Central memory CD8-positive, alpha-beta T cell (primary cell): ENCODE data around the gene PARD3.
"Not testable (repeated sequence)": the region's sequence is repeated elsewhere in the genome, so short reads cannot be mapped to it uniquely, and the experiment has no call there.

Experiments
- ATAC-seq: fragments of 150-1000 bp; cut with Tn5 transposase; replicated peaks from 2 replicates; pipeline ENCODE4 v1.10.0; 2022; ENCODE audit warnings: mild to moderate bottlenecking, moderate FRiP score, moderate number of reproducible peaks; ENCODE audit not compliant: poor library complexity, severe bottlenecking; ENCODE audit errors: extremely low read depth
- DNase-seq, 2 donors: peaks; one replicate each; pipeline ENCODE4 v3.0.0; 2021; ENCODE audit warnings: low spot score in 2 of 2
- H3K27ac Mint-ChIP-seq: one replicate; pipeline ENCODE4 v1.8.0; 2022; ENCODE audit warnings: low read depth, mild to moderate bottlenecking, moderate library complexity, mixed read lengths
- H3K27me3 Mint-ChIP-seq: one replicate; pipeline ENCODE4 v1.8.0; 2022; ENCODE audit warnings: mixed read lengths
- H3K36me3 Mint-ChIP-seq: one replicate; pipeline ENCODE4 v1.8.0; 2022; ENCODE audit warnings: mild to moderate bottlenecking, moderate library complexity, mixed read lengths; ENCODE audit not compliant: insufficient read depth
- H3K4me1 Mint-ChIP-seq: one replicate; pipeline ENCODE4 v1.8.0; 2022; ENCODE audit warnings: mixed read lengths
- H3K4me3 Mint-ChIP-seq: one replicate; pipeline ENCODE4 v1.8.0; 2022; ENCODE audit warnings: mild to moderate bottlenecking, moderate library complexity, mixed read lengths
- H3K9me3 Mint-ChIP-seq: one replicate; pipeline ENCODE4 v1.8.0; 2022; ENCODE audit warnings: mixed read lengths

The PARD3 gene

GRCh38 chr10:34078745-34079470 lies 736.2 kb downstream of the PARD3 start:
- no peak overlapping the region for H3K27ac Mint-ChIP-seq
- H3K27me3 Mint-ChIP-seq: no peaks in the 10 kb centered on the region
- ATAC-seq: no peak

DNA sequence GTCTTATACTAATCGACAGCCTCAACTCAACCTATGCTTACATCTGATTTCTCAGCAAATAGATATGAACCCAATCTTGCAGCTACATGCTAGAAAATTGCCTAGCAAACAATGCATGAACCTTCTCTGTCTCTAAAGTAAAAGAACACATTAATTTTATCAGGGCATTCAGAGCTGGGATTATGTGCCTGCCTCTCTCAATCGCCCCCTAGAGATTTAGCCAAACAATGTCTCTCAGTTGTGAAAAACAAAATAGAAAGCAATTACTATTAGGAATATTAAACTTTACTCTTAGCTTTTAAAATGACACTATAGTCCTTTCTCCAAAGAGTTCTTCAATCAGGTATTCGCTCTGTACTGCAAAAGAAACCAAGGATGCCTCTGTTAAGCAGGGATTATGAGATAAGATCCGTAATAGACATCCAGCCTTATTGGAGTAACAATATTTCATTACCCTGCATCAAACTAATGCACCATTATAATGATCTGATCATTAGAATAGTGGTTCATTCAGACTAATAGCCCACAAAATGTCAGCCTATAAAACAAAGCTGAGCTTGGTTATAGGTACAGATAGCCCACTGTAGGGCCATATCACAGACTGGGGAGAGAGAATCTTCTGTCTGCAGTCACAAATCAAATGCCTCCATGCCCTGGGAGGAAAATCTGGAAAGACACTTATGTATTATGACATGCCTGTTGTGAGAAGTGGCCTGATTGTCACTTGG lies 736.9 kb downstream of the PARD3 start:
- Mint-ChIP-seq H3K4me1 (no peaks in the 10 kb centered on the region), H3K36me3 (peaks cover 2% of the 10 kb centered on the region), H3K9me3 (no peaks in the 10 kb centered on the region), H3K27me3 (no peaks in the 10 kb centered on the region), H3K4me3 (no peak overlapping the region), H3K27ac (no peak overlapping the region)
- DNase-seq: no peak
- no peak for ATAC-seq

More at GRCh38 chr10:34078745-34079470, 736.2 kb downstream of the PARD3 start:
- Mint-ChIP-seq H3K36me3 (peaks cover 2% of the 10 kb centered on the region), H3K9me3 (peaks cover 5% of the 10 kb centered on the region), H3K4me1 (no peaks in the 10 kb centered on the region), H3K4me3 (no peak overlapping the region)
- DNase-seq: no peak

GRCh38 chr10:34076443-34076842 lies 738.7 kb downstream of the PARD3 start:
- H3K4me3 Mint-ChIP-seq: no peak overlapping the region
- ATAC-seq (no peak), DNase-seq (no peak)
- H3K27me3 Mint-ChIP-seq: no peaks in the 10 kb centered on the region
- no peaks in the 10 kb centered on the region for H3K9me3 Mint-ChIP-seq
- peaks cover 2% of the 10 kb centered on the region for H3K36me3 Mint-ChIP-seq
- H3K27ac Mint-ChIP-seq: no peak overlapping the region
- H3K4me1 Mint-ChIP-seq: no peaks in the 10 kb centered on the region

DNA sequence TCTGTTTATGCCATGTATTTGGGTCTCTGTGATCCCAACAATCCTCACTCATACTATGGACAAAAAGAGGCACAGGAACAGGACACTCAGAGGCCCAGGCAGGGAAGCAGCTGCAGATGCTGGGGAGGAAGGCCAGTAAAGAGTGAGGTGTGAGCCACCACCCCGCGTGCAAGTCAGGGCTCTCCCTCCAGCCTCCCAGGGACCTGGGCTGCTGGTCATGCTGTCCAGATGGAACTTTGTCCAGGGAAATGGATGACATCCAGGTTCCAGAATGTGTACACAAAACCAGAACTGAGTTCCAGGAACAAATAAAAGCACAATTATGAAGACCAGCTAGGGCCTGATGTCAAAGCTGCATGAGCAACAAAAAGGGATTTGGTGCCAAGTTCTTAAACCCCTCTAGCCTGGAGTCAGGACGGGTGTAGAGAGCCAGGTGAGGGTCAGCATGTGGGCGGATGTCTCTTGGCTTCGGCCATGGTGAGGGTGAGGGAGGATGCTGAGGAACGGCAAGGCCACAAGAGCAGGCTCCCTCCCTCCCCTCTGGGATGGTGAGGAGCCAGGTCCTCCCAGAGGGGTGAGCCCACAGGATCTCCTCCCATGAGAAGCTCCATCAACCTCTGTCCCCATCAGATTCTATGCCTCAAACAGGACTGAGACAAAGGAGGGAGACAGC lies 739.7 kb downstream of the PARD3 start:
- Mint-ChIP-seq H3K27ac (no peak overlapping the region), H3K9me3 (peaks cover 3% of the 10 kb centered on the region), H3K36me3 (peaks cover 2% of the 10 kb centered on the region), H3K4me1 (no peaks in the 10 kb centered on the region), H3K4me3 (no peak overlapping the region), H3K27me3 (peaks cover 3% of the 10 kb centered on the region)
- ATAC-seq: no peak
- no peak for DNase-seq

DNA sequence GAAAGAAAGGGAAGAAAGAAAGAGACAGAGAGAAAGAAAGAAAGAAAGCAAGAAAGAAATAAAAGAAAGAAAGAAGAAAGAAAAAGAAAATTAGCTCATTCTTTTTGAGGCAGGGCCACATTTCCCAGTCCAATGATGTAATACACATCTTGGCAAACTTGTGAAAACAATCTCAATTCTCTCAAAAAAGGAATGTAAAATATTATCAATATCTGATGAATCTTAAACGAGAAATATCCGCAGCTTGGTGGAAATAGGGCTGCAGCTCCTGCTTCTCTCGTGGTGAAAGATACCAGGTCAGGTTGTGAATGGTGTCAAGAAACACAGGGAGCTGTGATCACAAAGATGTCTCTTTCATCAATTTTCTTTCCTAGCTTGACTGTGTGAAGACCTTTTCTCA lies 741.0 kb downstream of the PARD3 start:
- Mint-ChIP-seq H3K27me3 (peaks cover 10% of the 10 kb centered on the region), H3K27ac (no peak overlapping the region)
- DNase-seq: no peak

DNA sequence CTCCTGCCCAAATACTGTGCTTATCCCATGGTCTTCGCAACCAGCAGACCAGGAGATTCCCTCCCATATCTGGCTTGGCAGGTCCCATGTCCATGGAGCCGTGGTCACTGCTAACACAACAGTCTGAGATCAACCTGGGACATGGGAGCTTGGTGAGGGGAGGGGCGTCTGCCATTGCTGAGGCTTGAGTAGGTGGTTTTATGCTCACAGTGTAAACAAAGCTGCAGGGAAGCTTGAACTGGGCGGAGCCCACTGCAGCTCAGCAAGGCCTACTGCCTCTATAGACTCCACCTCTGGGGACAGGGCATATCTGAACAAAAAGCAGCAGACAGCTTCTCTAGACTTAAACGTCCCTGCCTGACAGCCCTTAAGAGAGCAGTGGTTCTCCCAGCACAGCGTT lies 747.4 kb downstream of the PARD3 start:
- H3K27ac Mint-ChIP-seq, DNase-seq, H3K36me3 Mint-ChIP-seq, H3K4me1 Mint-ChIP-seq, ATAC-seq, H3K4me3 Mint-ChIP-seq: not testable (repeated sequence)
- Mint-ChIP-seq H3K9me3 (peaks cover 30% of the 10 kb centered on the region), H3K27me3 (peaks cover 10% of the 10 kb centered on the region)

More for the DNA sequence above, 741.0 kb downstream of the PARD3 start:
- Mint-ChIP-seq H3K4me3 (no peak overlapping the region), H3K9me3 (peaks cover 13% of the 10 kb centered on the region), H3K4me1 (no peaks in the 10 kb centered on the region), H3K36me3 (peaks cover 2% of the 10 kb centered on the region)
- ATAC-seq: no peak

GRCh38 chr10:34063592-34063991 lies 751.5 kb downstream of the PARD3 start:
- Mint-ChIP-seq H3K4me3 (no peak overlapping the region), H3K9me3 (peaks cover 20% of the 10 kb centered on the region), H3K36me3 (no peaks in the 10 kb centered on the region), H3K27me3 (no peaks in the 10 kb centered on the region), H3K4me1 (no peaks in the 10 kb centered on the region), H3K27ac (no peak overlapping the region)
- no peak for ATAC-seq
- no peak for DNase-seq

GRCh38 chr10:34061841-34062240 lies 753.3 kb downstream of the PARD3 start:
- no peaks in the 10 kb centered on the region for H3K27me3 Mint-ChIP-seq
- DNase-seq (no peak), ATAC-seq (no peak)
- H3K4me1 Mint-ChIP-seq: no peaks in the 10 kb centered on the region
- no peak overlapping the region for H3K4me3 Mint-ChIP-seq
- peaks cover 18% of the 10 kb centered on the region for H3K9me3 Mint-ChIP-seq
- H3K27ac Mint-ChIP-seq: no peak overlapping the region
- H3K36me3 Mint-ChIP-seq: no peaks in the 10 kb centered on the region
